Stimulated activated CD4-positive, alpha-beta T cell treated with anti-CD3 and anti-CD28 coated beads, Interleukin-4, amount 100 ng/mL, for 24 hours (primary cell): Measurements from ENCODE around the gene TNFRSF11A.

Experiments used
- DNase-seq: peaks from one replicate; pipeline ENCODE4 v3.0.0-alpha.2; 2020

TNFRSF11A gene

DNA sequence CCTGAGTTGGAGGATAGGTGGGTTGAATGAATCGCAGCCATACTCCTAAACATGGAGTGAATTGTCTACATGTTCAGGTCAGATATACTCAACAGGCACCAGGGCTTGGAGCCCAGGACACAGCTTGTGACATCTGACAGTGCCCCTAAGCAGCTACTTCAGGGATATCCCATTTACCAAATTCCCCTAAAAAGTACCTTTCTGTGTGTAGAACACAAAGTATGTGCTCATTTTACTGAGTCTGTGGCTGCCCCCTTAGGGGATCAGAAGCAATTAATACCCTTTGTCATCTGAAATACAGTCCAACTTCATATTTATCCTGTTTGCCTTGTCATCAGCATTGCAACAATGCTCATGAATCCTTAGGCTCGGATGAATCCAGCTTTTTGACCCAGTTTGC lies 20.8 kb downstream of the TNFRSF11A start:
- DNase-seq, result no peak

DNA sequence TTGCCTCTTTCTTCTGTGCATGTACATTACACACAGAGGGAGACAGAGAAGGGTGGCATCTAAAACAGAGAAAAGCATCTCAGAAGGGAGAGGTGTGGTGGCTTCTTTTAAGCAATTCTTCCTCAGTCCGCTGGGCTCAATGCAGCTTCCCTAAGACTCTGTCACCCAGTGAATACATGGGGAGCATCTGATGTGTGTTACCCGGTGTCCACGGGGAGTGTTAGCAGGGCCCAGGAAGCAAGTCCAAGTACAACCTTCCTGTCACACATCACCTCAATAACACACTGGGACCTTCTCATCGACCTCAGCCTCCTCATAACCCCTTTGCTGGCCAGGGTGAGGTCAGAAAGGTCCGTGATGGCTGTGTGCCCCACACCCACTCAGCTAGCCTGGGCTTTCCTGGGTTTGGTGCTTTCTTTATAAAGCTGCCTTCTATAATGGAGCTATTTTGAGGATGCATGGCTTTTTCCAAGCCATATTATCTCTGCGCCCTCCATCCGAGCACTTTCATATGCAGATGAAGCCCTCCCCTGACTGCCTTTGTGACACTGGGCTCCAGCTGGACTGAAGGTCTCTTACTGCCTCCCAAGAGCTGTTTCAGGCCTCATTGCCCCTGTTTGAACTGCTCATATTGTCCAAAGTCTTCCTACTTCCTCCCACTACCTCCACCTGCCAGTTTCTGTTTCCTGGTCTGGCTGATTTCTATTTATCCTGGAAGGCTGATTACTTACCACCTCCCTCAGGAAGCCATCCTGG lies 21.4 kb downstream of the TNFRSF11A start:
- DNase-seq, result no peak

DNA sequence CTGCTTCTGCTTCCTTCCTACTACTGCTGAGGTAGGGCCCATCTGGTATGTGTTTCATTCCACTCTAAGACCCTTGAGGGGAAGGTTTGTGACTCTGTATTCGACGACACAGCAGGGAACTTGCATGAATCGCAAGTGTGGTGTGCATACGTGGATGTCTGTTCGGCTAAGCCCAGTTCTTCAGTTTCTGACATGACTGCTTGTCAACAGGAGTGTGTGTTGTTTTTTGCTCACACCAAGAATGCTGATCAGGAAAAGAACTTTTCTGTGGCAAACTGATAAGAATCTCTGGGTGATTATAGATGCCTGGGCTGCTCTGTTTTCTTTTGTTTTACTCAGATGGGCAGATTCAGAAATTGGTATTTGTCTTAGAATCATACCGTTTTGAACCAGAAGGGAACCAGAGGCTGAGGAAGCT lies 22.0 kb downstream of the TNFRSF11A start:
- DNase-seq, result no peak

DNA sequence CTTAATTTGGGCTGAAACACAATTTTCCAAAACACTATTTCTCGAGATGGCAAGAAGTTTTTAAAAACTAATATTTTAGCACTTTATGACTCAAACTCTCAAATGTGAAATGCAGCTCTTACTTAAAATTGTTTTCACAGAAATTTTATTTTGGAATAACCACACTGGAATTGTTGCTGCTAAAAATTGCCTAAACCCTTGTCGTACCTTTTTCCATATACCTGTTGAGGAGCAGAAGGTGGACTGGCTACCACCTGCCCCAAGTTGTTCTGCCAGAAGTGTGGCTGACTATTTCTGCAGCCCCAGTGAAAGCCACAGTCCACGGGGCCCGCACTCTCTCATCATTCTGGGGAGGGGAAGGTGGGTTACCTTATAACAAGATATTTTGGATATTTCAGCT lies 23.4 kb downstream of the TNFRSF11A start:
- no peak for DNase-seq

DNA sequence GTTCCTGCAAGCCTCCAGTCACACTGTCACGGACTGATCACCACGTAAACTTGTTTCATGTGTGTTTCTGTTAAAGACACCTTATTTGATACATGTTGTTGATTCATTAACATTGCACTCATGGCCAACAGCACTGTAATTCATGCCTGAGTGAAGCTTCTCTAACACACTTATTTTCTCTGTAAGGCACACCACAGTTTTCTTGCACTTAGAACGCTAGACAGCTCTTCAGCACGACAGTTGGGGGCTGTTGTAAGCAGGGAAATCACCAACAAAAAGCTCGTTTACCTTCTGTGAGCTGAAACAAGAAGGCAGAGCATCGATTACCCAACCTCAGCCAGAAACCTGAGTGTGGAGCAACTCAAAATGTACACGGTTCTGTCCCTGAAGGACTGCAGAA lies 28.1 kb downstream of the TNFRSF11A start:
- no peak for DNase-seq

DNA sequence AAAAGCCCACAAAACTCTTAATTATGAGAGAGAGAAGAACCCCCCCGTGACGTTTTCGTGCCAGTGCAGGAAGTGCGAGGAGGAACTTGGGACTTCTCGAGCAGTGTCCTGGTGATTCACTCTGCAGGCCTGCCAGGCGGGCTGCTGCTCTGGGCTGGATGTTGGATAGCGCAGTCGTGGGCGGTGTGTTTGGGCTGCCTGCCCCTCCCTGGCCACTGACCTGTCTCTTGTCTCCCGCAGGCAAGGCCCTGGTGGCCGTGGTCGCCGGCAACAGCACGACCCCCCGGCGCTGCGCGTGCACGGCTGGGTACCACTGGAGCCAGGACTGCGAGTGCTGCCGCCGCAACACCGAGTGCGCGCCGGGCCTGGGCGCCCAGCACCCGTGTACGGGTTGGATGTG lies 29.0 kb downstream of the TNFRSF11A start:
- no peak for DNase-seq

DNA sequence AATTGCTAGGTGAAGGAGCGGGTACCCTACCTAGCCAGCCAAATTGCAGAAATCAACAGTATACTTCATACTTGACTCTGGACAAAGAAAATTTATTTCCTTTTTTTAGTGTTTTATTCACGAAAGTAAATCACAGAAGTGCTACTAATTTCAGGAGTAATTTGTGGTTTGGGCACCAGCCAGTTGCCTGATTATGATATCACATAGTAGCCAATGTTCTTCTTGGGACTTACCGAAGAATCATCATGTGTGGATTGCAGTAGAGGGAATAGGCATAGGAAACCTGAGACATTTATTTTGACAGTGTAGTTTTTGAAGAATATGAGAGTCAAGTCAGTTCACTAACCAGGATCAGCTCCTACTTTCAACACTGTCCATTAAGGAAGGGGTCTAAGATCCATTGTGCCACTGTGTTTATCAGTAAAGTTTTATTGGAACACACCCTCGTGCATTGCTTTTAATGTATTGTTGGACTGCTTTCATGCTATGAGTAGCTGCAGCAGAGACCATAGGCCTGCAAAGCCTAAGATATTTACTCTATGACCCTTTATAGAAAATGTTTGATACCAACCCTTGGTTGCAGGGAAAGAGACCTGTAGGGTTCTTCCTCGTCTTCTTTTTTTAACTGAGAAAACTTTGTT lies 32.1 kb downstream of the TNFRSF11A start:
- DNase-seq, result no peak

DNA sequence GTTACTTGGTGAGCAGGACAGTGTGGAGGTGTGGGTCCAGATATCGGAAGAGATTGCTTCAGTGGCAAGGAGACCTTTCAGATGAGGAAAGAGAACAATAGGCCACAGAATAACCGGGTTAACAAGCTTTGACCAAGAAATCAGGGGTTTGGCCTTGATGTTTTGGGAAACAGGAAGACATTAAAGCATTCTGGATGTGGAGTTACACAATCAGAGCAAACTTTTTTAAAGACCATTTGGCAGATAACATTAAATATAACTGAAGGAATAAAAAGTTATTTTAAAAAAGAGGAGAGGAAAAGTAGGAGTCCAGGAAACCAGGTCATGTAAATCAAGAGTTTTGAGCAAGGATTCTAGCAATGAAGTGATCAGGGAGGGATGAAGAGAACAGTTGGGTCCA lies 35.7 kb downstream of the TNFRSF11A start:
- no peak for DNase-seq

DNA sequence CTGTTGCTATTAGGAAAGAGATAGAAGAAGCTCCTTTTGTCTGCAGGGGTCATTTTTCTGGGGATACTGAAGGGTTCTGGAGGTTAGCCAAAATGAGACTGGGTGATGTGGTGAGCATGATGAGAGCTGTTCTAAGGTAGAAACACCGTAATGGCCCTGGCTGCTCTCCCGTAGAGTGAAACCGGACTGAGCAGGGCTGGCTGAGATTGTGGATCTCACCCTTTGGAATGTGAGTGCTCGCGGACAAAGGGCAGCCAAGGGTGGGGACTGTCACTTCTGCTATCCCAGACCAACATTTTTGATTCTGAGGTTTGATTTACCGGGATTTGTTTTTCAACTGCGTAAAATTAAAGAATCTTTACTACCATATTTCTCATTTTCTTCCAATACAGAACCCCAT lies 36.2 kb downstream of the TNFRSF11A start:
- DNase-seq, result no peak

DNA sequence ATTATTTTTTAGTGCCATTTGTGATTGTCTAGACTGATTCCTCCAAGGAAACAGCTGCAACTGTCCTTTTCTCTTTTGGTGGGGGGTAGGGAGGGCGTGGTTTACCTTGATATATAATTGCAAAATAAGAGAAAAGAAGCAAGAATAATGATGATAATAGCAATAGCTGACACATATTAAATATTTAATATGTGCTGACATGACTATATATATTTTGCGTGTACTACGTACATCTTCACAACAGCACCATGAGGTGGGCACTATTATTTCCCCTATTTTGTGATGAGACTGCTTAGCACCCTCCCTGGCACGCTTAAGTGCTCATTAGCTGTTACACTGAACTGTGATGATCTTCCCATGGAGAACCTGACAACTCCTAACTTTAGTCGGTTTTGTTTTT lies 39.4 kb downstream of the TNFRSF11A start:
- no peak for DNase-seq

DNA sequence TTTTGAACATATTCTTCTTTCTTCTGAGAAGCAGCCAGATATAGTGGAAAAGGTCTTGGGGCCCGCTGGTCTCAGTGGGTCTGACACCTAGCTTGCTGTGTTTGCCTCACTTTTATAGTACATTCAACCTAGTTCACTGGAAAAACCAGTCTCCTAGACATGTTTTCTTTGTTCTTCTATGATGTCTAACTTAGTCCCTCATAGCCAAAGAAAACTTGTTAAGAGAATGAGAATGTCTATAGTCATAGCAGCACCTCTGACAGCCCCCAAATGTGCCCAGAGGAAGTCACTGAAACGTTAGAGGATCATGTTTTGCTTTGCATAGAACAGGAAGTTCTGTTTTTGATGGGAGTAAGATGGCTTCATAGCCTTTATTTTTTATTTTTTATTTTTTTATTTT lies 40.3 kb downstream of the TNFRSF11A start:
- DNase-seq, result no peak

DNA sequence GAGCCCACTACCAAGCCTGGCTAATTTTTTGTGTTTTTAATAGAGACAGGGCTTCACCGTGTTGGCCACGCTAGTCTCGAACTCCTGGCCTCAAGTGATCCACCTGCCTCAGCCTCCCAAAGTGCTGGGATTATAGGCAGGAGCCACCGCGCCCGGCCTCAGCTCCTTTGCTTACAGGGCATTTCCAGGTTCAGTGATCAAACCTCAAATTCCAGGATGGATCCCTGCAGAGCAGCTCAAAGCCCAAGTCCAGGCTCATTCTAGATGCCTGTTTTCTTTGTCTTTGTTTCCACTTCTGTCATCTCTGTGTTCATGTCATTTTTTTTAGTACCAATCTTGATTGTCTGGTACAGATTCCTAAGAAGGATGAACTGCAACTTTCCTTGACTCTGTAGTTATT lies 41.9 kb downstream of the TNFRSF11A start:
- no peak for DNase-seq

DNA sequence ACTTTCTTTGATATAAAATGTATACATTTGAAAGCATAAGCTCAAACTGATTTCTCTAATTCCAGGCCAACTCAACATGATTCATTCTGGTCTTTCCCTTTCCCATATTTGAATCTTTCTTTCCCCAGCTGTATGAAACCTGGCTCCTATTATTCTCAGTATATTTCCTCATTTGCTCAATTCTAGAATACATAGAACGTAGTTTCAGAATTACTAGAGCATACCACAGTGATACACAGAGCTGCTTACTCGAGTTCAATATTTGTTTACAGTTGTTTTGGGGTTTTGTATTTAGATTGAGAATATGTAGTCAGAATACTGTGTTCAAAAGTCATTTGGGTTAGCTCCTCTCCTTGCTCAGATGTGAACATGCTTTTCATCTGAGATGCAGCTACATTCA lies 43.0 kb downstream of the TNFRSF11A start:
- DNase-seq, result no peak

DNA sequence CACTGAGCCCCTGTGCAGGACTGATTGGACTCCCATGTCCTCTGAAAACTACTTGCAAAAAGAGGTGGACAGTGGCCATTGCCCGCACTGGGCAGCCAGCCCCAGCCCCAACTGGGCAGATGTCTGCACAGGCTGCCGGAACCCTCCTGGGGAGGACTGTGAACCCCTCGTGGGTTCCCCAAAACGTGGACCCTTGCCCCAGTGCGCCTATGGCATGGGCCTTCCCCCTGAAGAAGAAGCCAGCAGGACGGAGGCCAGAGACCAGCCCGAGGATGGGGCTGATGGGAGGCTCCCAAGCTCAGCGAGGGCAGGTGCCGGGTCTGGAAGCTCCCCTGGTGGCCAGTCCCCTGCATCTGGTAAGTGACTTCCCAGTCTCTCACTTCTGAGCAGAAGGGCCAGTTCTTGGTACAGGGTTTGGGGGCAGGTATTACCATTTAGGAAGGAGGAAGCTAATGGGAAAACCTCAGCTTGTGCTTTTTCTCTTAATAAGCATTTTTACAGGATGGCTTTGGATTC lies 44.1 kb downstream of the TNFRSF11A start:
- no peak for DNase-seq

DNA sequence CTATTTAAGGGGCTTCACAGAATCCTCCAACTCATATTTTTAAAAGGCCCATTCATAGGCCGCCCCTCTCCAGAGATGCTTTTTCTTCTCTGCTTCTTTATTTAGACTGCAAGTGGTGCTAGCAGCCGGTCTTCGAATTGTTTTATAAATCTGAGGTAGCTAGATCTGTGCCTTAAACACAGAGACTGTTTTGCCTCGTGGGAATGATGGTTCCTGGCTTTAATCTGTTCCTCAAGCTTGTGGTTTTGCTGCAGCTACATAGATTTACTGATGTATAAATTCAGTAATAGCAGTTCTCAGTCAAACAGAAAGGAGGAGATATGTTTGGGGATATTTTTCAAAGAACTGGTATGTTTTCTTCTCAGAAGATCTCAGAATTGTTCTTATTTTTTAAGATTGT lies 45.3 kb downstream of the TNFRSF11A start:
- DNase-seq, result no peak

DNA sequence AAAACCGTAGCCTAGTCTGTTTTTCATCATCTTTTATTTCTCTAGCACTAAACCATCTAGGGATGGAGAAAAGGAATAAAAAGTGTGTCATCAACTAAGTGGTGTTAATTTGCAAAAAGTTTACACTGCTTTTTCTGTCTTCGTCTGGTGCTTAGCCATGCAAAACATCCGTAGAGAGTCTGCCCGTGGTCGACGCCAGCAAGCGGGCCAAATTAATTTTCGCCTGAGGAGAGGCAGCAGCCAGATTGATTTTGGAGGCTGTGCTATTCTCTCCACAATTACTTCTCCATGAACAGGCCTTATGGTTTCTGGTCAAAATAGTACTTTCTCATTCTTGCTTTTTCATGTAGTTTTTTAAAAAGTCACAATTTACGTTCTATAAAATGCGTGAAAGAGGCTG lies 46.3 kb downstream of the TNFRSF11A start:
- no peak for DNase-seq

DNA sequence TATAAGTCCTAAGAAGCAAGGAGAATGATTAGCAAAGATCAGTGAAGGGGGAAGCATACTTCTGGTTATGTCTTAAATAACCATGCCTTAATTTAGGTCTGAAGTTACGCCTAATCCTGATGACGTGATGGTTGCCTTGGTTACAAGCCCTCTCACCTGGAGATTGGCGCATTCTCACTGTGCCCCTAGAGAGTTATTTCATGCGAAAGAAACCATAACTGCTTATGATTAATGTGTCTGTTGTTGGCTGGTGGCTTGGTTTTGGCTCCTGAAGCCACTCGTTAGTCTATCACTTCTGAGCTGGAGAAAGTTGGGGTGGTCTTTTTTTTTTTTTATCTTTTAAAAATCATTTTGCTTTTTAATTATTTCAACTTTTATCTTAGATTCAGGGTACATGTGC lies 47.0 kb downstream of the TNFRSF11A start:
- no peak for DNase-seq

DNA sequence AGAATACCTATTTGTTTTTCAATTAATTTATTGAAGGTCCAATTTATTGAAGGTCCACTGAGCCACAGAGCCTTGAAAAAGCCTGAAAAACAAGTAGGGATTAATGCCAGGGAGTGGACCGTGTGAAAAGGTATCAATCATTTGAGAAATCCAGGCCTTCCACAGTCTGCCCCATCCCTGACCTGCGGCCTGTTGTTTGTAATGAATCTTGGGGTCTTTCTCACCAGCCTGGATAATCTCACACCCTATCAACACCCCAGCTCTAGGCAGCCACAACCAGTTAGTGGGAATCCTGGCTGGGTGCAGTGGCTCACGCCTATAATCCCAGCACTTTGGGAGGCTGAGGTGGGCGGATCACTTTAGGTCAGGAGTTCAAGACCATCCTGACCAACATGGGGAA lies 47.8 kb downstream of the TNFRSF11A start:
- DNase-seq, result no peak

DNA sequence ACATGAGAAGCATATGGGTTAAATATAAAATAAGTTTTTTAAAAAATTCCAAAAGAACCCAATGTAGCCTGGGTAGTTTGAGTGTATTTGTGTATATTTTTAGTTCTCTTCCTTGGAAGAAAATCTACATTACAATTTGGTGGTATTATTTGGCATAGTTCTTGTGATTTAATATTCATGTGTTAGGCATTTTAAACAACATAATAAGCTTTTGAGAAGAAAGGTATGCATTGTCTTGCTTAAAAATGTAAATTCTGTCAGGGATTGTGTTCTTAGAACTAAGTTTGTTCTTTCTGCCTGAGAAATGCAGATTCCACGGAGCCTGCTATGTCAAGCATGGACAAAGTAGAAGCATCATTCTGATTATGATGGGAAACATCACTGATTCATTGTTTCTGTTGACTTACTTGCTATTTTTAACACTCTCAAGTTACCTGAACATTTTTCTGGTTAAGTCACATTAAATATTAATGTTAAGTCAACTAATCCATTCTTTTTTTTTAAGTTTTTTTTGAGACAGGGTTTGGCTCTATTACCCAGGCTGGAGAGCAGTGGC lies 49.4 kb downstream of the TNFRSF11A start:
- no peak for DNase-seq

DNA sequence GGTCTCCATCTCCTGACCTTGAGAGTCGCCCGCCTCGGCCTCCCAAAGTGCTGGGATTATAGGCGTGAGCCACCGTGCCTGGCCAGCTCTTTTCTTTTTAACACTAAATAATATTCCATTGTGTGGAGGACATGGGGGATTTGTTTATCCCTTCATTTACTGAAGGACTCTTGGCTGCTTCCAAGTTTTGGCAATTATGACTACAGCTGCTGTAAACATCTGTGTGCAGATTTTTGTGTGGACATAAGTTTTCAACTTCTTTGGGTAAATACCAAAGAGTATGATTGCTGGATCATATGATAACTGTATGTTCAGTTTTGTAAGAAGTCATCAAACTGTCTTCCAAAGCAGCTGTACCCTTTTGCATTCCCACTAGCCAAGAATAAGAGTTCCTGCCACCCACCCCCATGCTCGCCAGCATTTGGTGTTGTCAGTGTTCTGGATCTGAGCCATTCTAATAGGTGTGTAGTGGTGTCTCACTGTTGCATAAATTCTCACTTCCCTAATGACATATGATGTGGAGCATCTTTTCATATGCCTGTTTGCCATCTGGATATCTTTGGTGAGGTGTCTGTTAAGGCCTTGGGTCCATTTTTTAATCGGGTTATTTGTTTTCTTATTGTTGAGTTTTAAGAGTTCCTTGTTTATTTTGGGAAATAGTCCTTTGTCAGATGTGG lies 52.2 kb downstream of the TNFRSF11A start:
- DNase-seq, result no peak

DNA sequence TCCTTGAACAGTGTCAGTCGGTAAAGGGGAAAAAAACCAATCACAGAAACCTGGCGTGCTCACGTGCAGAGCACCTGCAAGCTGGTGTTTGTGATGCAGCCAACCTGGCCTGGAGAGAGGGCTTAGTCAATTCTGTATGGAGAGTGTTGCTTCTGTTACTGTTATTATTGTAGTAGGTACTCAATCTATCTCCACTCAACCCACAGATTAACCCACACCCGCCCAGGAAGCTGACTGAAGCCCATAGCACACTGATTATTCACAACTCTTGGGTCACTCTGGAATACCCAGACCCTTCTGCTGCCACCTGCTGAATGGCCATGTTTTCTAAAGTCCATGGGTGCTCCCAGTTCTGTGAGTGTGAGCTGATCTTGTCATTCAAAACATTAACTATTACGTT lies 53.9 kb downstream of the TNFRSF11A start:
- DNase-seq, result no peak

DNA sequence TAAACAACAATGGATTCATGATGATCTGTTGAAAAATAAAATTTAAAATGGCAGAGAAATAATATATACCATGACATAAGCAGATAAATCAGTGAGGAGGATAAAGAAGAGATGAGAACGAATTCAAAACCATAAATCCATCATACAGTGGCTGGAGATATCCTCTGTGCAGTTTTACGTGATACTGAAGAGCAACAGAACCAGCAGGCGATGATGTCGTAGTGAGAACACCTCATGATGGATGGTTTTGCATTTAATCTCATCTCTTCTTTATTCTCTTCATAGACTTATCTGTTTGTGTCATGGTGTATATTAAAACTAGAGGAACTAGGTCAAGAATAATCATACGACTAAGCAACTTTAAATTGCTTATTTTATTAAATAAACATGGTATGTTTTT lies 56.3 kb downstream of the TNFRSF11A start:
- DNase-seq, result no peak

DNA sequence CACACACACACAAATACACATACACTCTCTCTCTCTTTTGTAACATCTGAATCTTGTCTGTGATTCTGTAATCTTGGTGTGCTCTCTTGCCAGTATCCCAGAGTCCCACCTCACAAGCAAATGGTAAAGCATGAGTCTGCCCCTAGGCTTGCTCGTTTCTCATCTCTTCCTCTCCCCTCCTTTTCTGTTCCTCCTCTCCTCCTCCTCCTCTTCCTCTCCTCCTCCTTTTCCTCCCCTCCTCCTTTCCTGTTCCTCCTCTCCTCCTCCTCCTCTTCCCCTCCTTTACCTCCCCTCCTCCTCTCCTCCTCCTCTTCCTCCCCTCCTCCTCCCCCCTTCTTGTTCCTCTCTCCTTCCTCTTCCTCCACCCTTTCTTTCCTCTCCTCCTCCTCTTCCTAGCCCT lies 59.0 kb downstream of the TNFRSF11A start:
- DNase-seq, result no peak

DNA sequence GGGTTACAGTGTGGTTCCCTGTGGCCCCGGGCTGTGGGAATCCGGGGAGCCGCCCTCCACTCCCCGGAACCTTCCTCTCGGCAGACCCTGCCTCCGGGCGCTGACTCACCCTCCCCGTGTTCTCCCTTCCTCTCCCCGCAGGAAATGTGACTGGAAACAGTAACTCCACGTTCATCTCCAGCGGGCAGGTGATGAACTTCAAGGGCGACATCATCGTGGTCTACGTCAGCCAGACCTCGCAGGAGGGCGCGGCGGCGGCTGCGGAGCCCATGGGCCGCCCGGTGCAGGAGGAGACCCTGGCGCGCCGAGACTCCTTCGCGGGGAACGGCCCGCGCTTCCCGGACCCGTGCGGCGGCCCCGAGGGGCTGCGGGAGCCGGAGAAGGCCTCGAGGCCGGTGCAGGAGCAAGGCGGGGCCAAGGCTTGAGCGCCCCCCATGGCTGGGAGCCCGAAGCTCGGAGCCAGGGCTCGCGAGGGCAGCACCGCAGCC lies 59.5 kb downstream of the TNFRSF11A start:
- DNase-seq, result no peak
